Activated T-cell treated with anti-CD3 and anti-CD28 coated beads, Interleukin-2, amount 50 U/mL, for 1 hour (primary cell): ENCODE data around the gene ANKS1A.
"Not testable (repeated sequence)": the region's sequence is repeated elsewhere in the genome, so short reads cannot be mapped to it uniquely, and the experiment has no call there.

Source experiments
- DNase-seq: peaks from one replicate; pipeline ENCODE4 v3.0.0-alpha.2; 2020

ANKS1A gene

DNA sequence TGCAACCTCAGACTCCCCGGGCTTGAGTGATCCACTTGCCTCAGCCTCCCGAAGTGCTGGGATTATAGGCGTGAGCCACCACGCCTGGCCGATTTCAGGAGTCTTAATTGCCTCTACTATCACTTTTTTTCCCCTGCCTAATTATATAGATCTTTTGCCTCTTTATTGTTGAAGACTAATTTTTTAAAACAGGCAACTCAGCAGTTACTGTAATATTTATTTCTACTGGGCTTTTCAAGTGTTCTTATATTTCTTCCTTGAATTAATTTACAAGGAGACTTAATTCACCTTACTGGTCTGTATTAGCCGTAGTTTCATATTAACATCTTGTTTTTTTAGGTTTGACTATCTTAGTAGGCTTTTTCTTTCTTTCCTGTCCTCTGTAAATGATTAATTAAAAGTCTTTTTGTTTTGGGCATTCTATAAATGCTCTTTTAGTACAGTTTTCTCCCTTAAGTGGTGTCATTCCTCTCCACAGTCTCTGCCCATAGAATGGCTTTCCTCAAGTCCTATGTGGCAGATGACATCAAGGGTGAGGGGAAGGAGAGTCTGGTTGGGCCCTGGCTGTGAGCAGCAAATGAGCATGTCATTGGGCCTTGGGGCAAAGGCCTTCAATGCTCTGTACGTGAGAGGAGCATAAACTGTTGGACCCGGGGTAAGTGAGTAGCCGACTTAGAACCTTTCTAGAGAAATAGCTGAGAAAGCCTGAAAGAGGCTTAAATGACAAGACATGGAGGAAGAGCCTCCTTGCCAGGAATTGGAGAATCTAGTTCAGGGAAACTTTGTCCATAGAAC is 36.0 kb downstream of the ANKS1A start:
- DNase-seq, result no peak

DNA sequence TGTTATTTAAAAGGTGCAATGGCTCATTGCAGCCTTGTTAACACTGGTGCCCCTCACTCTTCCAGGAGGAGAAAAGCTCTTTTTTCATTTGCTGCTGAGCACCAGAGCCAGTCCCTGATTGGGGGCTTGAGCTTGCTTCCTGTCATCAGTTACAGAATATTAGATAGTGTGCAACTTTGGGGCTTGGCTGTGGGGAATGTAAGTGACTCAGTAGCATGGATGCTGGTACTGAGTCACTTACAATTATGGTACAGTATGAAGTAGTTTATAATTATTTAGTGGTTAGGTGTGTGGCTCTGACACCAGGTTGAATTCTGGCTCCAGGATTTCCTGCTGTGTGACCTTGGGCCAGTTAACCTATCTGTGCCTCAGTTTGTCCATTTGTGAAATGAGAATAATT is 37.6 kb downstream of the ANKS1A start:
- no peak for DNase-seq

DNA sequence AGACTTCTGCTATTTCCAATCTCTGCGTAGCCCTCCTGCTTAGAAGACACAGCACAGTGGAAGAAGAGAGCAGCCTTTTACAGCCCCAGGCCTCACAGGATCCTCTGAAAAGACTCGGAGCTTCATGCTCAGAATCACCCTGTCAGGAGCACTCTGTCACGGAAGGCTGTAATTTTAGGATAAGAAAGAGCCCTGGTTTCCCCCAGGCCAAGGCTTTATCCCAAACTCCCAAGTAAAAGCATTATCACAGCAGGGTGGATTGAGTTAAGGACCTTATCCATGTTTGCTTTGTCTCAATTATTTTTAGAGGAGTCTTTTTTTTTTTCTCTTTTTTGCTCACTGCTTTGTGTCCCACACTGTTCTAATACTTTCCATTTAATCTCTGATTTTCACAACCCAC is 39.2 kb downstream of the ANKS1A start:
- no peak for DNase-seq

DNA sequence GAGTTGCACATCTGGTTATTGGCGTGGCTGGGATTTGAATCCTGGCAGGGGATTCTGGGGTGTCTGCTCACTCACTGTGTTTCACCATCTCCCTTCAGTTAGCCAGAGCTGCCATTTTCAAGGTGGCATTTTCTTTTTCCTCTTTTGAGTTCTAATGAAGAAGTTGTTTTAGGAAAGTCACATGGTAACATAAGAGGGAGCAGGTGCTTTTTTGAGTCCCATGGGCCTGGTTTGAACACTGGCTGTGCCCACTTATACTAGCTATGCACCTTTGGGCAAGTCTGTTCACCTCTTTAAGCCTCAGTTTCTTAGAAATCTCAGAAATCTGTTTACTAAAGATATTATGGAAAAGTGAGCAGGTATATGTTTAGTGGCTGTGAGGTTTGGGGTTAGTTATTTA is 39.6 kb downstream of the ANKS1A start:
- DNase-seq, result no peak

DNA sequence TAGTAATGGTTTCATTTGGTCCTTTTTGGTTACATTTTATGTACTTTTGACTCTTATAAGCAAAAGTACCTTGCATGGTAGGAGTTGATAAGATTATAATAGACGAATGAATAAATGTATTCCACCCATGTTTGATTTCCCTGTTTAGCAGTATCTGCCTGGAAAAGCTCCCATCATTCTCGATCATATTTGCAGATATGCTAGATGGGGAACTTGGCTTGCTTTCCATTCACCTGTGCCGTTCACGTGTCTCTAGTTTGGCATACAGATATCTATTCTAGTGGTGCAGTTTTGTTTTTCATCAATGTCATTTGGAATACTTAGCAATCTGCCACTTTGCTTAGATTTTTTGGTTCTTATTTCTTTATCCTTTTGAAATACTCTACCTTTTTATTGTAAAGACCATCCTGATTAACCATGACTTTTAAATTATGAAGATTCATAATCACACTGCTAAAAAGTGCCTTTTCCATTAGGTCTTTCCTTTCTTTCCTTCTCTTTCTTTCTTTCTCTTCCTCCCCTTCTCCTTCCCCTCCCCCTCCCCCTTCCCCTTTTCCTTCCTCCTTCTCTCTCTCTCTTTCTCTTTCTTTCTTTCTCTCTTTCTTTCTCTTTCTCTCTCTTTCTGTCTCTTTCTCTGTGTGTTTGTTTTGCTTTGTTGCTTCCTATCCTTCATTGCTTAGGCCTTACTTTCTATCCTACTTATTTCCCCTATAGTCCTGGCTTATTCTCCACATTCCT is 40.4 kb downstream of the ANKS1A start:
- DNase-seq, result no peak

DNA sequence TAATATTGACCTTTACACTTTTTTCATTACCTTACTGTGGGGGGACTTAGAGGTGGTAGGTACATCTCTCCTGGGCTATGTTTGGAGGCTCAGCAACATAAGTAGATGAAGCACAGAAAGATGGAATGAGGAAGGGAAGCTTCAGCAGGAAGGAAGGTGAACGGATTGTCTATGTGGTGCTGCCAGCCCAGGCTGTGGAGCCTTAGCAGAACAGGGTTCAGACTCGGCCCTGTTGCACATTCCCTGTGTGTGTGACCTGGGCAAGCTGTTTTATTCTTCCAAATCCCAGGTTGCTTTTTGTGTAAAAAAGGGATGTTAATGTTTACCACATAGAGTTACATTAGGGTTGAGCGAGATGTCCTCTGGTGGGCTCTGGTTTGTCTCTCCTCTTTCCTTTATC is 41.2 kb downstream of the ANKS1A start:
- no peak for DNase-seq

DNA sequence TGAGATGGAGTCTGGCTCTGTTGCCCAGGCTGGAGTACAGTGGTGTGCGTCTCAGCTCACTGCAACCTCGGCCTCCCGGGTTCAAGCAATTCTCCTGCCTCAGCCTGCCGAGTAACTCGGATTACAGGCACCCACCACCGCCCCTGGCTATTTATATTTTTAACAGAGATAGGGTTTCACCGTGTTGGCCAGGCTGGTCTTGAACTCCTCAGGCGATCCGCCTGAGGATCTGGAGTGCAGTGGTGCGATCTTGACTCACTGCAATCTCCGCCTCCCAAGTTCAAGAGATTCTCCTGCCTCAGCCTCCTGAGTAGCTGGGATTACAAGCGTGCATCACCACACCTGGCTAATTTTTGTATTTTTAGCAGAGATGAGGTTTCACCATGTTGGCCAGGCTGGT is 43.1 kb downstream of the ANKS1A start:
- DNase-seq, result not testable (repeated sequence)

DNA sequence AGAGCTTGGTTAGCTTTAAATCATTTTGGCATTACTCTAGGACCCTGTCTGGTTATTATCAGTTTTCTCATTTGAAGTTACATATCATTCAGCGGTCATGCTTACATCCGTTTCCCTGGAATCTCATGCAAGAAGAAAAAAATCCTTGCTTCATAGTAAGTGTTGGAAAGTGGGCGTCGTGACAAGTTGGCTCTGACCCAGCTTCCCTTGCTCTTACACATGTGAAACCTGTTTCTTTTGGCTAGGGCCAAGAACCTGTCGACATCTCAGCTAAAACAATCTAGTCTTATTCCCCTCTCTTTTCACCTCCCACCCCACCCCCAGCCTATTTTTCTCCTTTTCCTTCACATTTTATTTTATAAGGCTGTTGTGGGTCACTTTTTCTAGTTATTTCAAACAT is 45.5 kb downstream of the ANKS1A start:
- no peak for DNase-seq

DNA sequence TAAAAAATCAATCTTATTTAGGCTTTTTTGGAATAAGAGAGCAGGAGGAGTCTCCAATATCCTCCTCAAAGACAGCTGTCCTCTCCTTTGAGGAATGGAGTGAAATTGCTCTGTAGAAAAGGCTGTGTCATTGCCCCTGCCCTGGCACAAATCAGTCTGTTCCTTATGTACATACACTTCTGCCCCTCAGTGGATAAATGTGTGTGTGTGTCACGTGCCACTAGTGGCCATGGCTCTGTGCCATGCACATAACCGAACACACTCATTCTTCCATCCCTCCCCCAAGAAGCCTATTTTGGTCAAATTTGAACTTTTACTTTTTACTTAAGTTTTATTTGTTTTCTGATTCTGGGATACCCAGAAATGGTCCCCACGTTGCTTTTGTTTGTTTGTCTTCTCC is 49.2 kb downstream of the ANKS1A start:
- no peak for DNase-seq

DNA sequence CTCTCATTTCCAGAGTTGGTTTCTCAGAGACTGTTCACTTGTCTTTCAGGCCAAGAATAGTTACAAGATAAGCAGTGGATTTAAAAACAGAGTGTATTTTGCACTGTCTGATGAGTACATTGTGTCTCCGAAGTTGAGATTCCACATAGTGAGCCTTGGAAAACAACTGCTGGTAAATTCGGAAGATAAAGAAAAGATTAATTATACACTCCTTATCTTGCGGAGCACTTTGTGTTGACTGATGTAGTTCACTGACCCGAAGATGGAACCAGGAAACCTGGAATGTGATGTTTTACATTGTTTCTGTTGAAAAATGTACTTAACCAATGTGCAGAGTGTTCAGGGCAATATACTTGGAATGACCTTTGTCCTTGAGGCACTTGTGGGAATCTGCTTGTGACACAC is 51.0 kb downstream of the ANKS1A start:
- DNase-seq, result no peak

DNA sequence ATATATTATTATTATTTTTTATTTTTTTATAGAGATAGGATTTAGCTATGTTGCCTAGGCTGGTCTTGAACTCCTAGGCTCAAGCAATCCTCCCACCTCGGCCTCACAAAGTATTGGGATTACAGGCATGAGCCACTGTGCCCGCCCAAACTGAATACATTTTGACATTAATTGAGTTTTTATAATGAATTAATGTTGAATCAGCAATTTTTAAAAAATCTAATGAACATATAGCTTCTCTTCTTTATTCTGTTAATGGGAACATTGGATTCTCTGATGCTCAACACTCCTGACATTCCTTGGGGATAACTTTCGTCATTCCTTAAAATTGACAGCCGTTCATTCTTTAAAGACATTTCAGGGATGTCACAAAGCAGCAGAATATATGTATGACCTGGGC is 52.4 kb downstream of the ANKS1A start:
- DNase-seq, result no peak

DNA sequence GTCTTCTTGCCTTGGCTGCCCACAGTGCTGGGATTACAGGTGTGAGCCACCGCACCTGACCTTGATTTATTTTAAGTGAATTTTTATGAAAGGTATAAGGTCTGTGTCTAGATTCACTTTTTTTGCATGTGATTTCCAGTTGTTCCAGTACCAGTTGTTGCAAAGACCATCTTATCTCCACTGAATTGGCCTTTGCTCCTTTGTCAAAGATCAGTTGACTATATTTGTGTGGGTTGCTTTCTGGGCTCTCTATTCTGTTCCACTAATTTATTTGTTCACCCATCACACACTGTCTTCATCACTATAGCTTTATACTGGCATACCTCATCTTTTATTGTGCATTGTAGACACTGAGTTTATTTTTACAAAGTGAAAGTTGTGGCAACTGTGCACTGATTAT is 56.3 kb downstream of the ANKS1A start:
- DNase-seq, result no peak

DNA sequence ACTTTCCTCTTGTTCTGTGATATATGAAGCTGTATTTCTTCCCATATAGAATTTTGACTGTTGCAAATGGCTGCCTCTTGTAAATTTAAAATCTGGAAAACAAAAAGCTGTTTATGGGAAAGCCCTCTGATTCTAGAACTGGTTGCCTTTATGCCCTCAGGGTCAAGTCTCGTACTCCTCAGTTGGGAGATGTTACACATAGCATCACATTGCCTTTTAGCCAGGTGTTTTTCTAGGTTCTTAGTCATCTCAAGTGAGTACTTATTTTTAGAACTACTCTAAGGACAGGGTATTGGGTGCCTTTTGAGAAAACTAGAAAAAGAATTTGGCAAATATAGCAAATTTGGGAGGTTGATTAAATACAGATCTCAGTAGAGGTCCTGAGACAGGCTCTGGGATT is 58.5 kb downstream of the ANKS1A start:
- DNase-seq, result no peak

DNA sequence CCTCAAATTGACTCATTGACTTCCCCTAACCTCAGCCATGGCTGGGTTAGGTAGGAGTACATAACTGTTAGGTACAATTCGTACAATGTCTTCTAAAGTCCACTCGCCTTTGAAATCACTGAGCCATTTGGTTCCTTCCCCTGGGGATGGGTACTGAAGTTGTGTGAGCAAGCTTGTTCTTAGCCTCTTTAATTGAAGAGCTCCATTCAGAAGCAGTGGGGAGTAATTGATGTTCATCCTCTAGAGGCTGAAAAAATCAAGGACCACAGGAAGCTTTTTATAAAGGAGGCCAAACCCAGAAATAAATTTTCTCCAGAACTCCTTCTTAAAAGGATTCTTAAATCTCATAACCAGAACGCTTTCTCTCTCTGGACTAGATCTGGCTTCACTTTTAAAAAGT is 60.6 kb downstream of the ANKS1A start:
- DNase-seq, result no peak

DNA sequence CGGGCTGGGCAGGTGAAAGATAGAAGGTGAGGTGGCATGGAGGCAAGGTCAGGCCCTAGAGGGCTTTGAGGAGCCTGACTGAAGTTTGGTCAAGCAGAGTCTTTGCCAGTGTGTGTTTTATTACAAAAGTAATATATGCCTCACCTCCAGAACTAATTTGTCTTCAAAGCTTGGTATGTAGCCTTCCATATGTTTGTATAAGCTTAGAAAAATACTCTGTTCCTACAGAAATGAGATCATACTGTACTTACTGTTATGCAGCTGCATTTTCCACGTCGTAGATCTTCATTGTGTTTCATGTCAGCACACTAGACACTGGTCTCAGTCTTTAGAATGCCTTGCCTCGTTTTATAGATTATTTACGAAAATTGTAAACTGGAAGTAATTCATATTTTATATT is 61.8 kb downstream of the ANKS1A start:
- DNase-seq, result no peak

DNA sequence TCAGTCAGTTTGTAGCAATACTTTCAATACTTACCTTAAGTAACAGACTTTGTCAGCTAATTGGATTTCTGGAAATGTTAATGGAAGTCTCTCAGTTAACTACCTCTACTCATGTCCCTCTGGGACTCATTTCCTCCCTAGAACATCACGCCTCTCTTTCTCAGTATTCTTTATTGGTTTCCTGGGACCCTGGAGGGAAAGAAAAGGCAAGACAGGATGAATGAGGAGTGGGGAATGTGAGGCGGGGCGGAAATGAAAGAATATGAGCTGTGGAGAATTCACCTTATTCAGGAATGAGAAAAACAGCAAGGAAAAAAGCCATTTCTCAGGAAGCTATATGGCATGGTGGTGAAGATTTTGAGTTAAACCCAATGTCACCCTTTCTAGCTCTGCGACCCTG is 62.7 kb downstream of the ANKS1A start:
- DNase-seq, result no peak

DNA sequence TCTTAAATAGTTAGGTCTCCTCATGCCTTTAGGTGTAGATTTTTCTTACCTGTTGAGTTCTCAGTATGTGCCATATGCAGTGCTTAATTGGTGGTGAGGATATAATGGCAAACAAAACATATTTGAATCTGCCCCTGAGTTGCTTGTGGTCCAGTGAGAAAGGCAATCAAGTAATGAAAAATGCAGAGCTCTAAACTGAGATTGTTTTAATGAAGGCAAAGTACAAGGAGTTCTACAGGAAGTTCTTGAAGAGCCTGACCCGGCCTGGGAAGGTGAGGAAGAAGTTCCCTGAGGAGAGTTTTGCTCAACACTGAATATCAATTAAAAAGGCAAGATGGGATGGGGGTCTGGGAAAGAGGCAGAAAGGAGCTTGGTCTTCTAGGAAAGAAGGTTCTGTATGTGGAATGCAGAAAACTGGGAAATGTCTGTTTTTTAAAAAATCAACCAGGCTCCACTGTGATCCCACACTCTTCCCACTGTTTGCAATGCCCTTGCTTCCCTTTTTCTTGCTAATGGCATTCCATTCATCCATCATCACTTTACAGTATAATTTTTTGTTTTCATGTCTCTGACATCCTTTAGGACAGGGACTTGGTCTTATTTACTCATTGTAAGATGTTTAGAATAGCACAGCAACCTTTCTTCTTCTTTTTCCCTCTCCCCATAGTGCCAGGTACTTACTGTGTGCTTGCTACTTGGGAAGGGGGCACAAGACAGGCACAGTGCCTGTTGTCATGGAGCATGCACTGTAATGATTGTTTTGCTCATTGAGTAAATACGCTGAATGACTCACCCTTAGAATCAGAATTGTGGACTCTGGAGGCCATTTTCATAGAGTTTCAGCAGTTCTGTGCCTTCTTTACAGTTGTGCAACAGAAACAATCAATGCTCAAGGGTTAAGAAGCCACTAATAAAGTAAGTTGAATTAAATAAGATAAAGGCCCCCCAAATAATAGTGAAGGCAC is 64.3 kb downstream of the ANKS1A start:
- no peak for DNase-seq

DNA sequence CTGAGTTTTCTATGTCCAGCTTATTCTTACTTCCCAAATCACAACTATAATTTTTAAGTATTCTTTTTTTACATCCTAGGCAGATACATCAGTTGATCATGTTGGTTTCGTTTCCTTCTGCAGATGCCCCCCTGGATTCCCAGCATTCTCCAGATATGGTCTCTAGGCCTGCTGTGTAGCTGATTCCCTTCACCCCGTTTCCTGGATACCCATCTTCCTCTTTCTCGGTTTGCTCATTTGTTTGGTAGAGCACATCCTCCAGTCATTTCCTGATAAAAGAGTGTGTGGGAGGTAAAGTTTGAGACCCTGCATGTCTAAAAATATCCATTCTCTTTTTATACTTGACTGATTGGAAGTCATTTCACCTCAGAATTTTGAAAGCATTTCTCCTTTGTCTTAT is 66.4 kb downstream of the ANKS1A start:
- no peak for DNase-seq

DNA sequence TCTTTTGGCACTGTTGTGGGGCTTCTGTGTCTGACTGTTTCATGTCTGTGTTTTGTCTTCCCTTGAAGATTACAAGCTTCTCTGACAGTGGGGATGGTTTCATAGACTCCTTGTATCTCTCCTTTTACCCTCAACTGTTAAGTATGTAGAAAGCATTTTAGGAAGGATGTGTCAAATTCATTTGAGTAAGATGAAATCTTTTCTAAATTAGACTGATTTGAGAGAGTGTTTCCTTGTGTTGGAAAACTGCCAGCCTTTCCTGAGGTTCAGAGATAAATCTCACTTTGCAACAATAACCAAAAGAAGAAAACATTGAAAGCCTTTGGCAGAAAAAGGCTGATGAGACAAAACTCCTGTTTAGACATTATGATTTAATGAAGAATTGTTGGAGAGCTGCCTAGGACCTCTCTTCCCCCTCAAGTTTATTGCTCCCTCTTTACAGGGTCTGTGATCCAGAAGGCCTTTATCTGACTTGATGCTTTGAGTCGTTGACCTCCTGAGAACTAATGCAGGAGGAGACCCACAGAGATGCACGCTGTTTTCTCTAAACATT is 68.3 kb downstream of the ANKS1A start:
- DNase-seq, result no peak

DNA sequence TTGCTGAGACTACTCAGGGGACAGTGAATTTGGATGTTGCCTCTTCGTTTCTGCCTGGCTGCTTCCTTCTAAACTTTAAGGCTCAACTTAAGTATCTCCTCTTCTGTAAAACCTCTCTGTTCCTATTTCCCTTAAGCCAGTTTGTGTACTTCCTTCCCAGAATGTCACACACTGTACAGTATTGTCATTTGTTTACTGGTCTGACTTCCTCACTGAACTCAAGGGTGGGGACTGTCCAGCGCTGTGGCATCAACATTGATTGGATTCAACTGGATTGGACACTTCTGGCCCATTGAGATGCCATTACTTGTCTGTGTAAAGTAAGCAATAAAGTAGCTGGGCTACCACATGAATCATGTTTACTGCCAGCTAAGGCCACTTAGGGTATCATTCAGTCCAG is 69.7 kb downstream of the ANKS1A start:
- DNase-seq, result no peak

DNA sequence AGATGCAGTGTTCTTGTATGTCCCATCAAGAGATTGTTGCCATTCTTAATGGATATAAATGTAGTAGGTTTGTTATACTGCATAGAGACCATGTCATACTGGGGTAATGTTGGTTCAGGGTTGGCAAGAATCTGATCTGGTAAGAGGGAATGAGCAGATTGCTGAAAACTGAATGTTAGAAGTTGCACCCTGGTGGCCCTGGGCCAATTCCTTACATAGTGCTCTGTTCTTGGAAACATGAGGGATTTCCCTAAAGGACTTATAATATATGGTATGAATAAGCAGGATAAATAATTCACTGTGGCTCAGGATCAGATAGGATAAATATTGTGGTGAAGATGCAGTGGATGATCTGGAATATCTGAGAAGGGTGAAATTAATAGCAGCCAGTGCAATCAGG is 70.2 kb downstream of the ANKS1A start:
- DNase-seq, result no peak

DNA sequence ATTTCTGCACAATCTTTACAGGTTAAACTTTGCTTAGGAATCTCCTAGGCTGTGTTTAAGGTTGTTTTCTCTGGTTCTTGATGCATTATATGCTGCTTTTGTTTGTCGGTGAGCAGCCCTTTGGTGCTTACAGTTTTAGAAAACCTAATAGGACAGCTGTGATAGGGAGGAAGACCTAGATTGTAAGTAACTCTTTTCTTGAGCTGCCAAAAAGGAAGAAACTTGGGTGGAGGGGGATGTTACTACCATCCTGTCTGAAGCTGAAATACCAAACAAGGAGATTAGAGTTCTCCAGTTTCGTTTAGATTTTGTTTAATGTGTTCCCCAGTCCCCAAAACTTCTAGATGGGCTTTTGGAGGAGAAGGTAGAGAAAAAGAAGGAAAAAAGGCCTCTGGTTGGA is 72.0 kb downstream of the ANKS1A start:
- no peak for DNase-seq

DNA sequence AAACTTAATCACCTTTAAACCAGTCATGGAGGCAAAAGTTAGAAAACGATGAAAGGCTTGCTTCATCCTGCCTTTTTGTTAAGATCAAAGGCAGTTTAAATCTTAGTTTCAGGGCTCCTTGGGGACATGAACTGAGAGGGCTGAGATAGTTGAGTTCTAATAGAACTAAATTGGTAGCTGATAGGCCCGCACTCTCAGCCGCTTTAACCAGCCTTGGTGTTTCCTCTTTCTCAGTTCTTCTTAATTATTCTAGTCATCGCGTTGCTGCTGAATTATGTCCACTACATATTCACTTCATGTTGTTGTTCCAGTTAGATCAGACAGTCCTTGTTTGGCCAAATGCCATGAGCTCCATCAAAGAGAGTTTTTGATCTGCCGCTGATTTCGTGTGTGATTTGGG is 72.5 kb downstream of the ANKS1A start:
- DNase-seq, result no peak
